Stomach (tissue), 4 donors: Measurements from ENCODE around the gene APP.

Experiments used
- POLR2A ChIP-seq, 4 donors: fragments of 450-650 bp; IDR thresholded peaks; one replicate each; pipeline ENCODE4 v1.6.1; 2016; ENCODE audit warnings: antibody characterized with exemption in 4 of 4, control low read depth in 2 of 4, mild to moderate bottlenecking in 1 of 4, moderate library complexity in 1 of 4
- POLR2AphosphoS5 ChIP-seq, 3 donors: sonication (generic); formaldehyde crosslinking; IDR thresholded peaks; one replicate each; pipeline ENCODE4 v1.6.1; 2016; ENCODE audit warnings: antibody characterized with exemption in 3 of 3

DNA sequence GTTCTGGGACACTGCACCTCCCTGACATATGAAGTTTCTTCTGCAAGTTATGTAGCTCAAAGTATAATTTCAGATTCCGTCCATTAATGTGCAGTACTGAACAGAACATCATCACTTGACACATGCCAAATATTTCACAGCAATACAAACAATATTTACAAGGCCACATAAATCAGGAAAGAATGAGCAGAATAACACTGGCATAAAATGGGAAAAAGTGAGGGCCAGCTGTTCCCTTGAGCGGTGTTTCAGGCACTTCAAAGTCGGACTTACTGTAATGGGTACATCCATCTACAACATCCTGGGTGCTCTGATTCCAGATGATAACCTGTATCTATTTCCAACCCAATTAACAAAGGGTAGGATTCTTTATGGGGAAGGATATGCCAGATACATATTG lies 217.4 kb downstream of the APP start:
- TF ChIP-seq POLR2A (IDR thresholded peaks at IDR 0.05) (no peak), POLR2AphosphoS5 (IDR thresholded peaks at IDR 0.05) (no peak)
